Limb (tissue), 2 donors: ENCODE results near the gene MAP3K6.
"Not testable (repeated sequence)": the region's sequence is repeated elsewhere in the genome, so short reads cannot be mapped to it uniquely, and the experiment has no call there.

Experiments used
- DNase-seq, 2 donors: peaks; one replicate each; pipeline ENCODE4 v3.0.0-alpha.2; 2016; ENCODE audit errors: extremely low spot score in 2 of 2

Gene MAP3K6

DNA sequence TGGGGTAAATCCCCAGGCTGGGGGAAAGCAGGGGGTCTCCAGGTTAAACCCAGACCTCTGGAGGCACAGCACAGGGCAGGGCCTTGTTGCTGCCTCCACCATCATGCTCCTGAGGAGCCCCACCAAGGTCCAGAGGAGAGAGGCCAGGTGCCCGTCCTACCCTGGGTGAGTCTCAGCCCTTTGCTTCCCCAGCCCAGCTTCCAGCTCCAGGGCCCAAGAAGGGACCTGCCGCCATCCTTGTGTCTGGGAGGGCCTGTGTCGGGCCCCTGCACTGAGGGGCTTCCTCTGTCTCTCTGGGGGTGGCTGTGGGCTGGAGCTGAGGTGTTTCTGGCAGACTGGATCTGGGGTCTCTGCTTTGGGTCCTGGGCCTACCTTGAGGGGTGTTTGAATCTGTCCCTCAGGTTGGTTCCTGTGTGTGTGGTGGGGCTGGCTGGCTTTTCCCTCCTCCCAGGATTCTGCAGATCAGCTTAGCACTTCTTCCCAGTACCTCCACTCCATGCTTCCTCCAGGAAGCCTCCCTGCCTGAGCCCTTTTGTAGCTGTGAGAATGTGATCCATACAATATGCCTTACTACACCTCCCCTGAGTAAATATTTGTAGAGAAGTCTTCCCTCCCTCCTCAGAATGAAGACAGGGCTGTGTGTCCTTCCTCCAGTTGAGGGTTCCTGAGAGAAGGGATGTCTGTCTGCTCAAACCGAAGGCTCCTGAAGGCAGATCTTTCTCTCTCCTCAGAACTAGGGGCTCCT lies 31.8 kb upstream of the MAP3K6 start:
- DNase-seq = no peak

DNA sequence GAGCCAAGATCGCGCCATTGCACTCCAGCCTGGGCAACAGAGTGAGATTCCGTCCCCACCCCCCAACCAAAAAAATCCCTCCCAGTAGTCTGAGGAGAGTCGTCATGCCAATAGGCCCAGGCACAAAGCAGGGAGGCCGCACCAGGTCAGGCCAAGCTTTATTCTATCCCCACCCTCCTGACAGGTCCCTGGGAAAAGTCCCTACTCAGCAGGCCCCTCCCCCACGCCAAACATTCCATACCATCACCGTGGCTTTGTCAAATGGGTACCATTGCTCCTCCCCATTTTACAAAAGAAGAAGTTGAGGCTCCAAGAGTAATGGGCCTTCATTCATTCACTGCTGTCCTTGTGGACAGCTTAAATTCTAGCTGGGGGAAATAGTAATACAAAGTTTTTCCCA lies 31.0 kb upstream of the MAP3K6 start:
- DNase-seq = no peak

- DNase-seq = no peak
These were observed 30.3 kb upstream of the MAP3K6 start for GRCh38 chr1:27397110-27397509.

DNA sequence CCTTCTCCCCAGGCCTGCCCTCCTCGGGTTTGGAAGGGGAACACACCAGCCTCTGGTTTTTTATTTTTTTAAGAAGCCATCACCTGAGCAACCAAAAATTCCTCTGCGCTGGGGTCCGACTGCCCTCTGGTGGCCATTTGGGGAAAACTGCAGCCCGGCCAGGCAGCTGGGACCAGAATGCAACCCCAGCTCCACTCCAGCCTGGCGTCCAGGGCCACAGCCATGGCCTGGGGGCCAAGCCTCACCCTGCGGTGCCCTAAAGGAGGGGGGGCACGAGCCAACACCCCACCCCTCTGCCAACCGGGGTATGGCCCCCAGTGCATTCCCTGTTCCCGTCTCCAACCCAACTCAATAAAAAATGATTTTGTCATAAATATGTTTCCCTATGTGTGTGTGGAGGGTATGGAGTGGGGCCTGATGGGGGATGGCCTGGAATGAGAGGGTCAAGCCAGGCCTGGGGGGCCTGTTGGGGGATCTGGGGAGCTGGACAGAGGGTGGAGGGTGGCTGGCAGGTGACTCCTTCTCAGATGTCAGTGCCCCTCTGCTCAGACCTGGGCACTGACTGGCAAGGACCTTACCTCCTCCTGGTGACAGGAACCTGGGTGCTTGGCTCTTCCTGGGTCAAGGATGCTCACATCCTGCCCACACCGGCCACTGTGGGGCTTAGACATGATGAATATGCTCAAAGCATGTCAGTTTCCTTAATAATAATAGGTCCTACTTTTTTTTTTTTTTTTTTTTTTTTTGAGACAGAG lies 28.9 kb upstream of the MAP3K6 start:
- peak; percentile 77 to 88 for DNase-seq

DNA sequence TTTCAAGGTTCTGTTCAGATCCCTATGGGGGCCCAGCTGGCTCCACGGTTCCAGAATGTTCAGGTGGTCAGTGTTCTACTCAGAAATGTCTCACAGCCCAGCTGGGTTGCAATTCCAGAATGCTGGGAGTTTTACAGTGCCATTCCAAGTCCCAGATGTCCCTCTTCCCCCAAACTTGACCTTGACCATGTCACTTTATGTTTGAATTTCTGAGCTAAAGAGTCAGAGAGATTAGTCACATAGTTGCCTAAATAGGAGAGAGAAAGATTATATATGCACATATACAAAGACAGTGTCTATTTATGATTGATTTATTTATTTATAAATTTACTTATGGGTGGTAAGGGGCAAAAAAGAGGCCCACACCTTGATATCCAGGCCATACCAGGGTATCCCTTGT lies 28.2 kb upstream of the MAP3K6 start:
- no peak for DNase-seq

GRCh38 chr1:27394282-27394658 lies 27.5 kb upstream of the MAP3K6 start:
- no peak for DNase-seq

DNA sequence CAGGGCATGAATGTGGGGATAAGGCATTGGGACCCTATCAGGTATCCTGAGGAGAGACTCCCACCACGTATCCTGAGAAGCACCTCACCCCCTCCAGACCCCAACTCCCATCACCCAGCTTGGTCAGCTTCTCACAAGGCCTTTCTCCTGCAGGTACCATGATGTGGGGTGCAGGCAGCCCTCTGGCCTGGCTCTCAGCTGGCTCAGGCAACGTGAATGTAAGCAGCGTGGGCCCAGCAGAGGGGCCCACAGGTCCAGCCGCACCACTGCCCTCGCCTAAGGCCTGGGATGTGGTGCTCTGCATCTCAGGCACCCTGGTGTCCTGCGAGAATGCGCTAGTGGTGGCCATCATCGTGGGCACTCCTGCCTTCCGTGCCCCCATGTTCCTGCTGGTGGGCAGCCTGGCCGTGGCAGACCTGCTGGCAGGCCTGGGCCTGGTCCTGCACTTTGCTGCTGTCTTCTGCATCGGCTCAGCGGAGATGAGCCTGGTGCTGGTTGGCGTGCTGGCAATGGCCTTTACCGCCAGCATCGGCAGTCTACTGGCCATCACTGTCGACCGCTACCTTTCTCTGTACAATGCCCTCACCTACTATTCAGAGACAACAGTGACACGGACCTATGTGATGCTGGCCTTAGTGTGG lies 27.0 kb upstream of the MAP3K6 start:
- DNase-seq = no peak

- peak in 1 of 2 donors; percentile 53 for DNase-seq
These were observed 26.2 kb upstream of the MAP3K6 start for GRCh38 chr1:27392778-27393635.

GRCh38 chr1:27392096-27392777 lies 25.5 kb upstream of the MAP3K6 start, which contains the start of gene GPR3:
Gene GPR3 (plus strand): TSS chr1:27392622. CDS start chr1:27393799, 1,177 bp downstream.
- peak; percentile 93 to 95 for DNase-seq

DNA sequence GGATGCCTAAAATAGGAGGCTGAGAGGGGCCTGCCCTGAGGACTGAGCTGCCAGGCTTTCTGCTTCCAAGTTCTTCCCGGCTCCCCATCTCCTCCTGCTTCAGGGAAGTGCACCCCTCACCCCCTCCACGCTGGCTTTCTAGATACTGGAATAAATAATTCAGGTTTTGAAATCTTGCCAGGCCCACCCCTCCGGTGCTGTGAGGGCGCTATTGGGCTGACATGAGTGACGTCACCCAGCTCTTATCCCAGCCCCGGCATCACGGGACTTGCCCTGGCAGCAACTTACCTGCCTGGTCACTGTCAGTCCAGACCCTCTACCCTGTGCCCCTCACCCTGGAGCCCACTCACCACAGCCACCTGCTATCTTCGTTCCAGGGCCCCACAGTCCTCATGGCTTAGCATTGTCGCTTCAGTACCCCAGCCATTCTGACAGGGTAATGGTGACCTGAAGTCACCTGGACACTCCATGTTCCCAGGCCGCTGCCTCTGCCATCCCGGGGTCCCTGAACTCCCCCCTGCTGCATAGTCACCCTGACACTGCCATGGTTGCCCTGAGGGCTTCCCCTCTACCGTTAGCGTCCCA lies 24.8 kb upstream of the MAP3K6 start:
- DNase-seq = peak in 1 of 2 donors; percentile 69

GRCh38 chr1:27388337-27389005 lies 21.7 kb upstream of the MAP3K6 start:
- peak in 1 of 2 donors; percentile 70 for DNase-seq

GRCh38 chr1:27384797-27385196 lies 18.0 kb upstream of the MAP3K6 start:
- not testable (repeated sequence) for DNase-seq

DNA sequence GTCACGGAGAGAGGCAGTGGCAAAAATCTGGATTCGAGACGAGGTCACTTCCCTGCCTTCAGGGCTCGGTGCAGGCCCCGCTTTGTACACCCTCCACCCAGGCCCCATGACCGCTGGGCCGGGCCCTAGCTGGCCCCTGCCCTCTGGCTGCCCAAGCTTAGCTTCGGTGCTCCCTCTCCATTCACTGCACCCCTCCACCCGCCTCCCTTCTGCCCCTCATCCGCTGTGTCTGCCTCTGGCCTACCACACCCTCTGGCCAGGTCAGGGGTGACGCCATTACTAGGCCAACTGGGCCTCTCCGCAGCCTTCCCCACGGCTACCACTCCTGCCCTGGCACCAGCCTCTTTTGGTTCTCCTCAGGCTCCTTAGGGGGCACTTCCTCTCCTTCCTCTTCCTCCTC lies 16.9 kb upstream of the MAP3K6 start:
- DNase-seq = no peak

GRCh38 chr1:27383039-27383605 lies 16.4 kb upstream of the MAP3K6 start, which contains the start of gene CD164L2:
Gene CD164L2 (minus strand): TSS chr1:27383333. CDS start chr1:27383239, 94 bp downstream.
- peak in 1 of 2 donors; percentile 51 for DNase-seq

DNA sequence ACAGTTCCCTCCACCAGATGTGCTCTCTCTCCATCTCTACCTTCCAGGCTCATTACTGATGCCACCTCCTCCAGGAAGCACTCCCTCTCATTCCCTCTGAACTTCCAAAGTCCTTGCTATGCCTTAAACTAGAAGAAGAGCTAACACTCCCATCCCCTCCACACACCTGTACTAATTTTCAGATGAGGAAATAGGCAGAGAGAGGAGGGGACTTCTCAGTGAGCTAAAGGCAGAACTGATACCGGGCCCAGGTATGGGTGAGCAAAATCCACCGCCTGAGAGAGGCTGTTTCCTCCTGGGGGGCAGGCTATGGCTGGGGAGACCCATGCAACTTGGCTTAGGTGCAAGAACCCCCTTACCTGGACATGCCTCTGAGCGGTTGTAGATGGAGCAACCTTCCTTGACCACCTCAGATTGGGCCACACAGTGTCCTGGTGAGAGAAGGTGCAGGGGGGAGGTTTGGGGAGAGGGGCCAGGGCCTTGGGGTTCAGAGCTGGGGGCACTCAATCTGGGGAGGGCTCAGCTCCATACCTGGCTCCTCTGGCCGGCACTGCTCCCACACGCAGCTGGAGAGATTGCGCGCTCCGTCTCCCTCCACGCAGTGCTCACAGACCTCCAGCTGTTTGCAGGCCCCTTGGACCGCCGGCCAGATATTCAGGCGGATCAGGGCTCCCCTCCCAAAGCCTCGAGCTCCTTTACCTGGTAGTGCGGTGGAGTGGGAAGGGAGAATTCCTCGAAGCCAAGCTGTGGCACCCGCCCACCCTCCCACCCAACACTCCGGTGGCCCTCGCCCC lies 15.4 kb upstream of the MAP3K6 start:
- no peak for DNase-seq

- no peak for DNase-seq
These were observed 14.3 kb upstream of the MAP3K6 start for GRCh38 chr1:27380766-27381733.

DNA sequence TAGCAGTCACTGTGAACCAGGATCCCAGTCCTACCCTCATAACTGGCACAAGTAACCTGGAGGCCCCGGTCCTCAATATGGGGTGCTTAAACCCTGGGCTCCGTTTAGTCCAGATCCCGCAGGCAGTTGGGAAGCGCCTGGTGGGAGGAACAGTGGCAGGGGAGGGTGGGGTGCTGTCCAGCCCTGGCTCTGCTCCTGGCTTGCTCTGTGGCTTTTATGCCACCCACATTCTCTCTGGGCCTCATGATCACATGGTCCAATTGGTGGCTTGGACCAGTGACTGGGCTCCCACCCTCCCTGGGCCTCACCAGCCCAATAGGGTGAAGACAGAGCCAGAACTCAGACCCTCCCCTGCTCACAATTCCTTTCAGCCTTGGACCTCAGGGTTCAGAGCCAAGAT lies 13.5 kb upstream of the MAP3K6 start:
- DNase-seq = no peak
